Neuronal stem cell (in vitro differentiated cells): ENCODE measurements around the gene GLIS2.

ENCODE experiments used
- DNase-seq: peaks from one replicate; pipeline ENCODE4 v3.0.0-alpha.2; 2013; ENCODE audit warnings: low spot score
- H2AFZ ChIP-seq: one replicate; pipeline ENCODE4 v1.6.1; 2013; ENCODE audit warnings: mild to moderate bottlenecking, low read length, inconsistent platforms
- H2AK5ac ChIP-seq: 2 replicates; pipeline ENCODE4 v1.6.1; 2013; ENCODE audit warnings: low read depth, mild to moderate bottlenecking, inconsistent platforms, low read length, moderate library complexity, mixed read lengths
- H2BK120ac ChIP-seq: 2 replicates; pipeline ENCODE4 v1.6.1; 2013; ENCODE audit warnings: low read depth, mild to moderate bottlenecking, inconsistent platforms, low read length, moderate library complexity, mixed read lengths
- H2BK12ac ChIP-seq: one replicate; pipeline ENCODE4 v1.6.1; 2013; ENCODE audit warnings: low read length, inconsistent platforms
- H2BK15ac ChIP-seq: 2 replicates; pipeline ENCODE4 v1.6.1; 2013; ENCODE audit warnings: mild to moderate bottlenecking, low read length, inconsistent platforms, mixed read lengths
- H2BK5ac ChIP-seq: one replicate; pipeline ENCODE4 v1.6.1; 2013; ENCODE audit warnings: inconsistent platforms, mild to moderate bottlenecking, low read length, moderate library complexity
- H3K14ac ChIP-seq: one replicate; pipeline ENCODE4 v1.6.1; 2013; ENCODE audit warnings: low read length, inconsistent platforms
- H3K18ac ChIP-seq: 2 replicates; pipeline ENCODE4 v1.6.1; 2013; ENCODE audit warnings: low read length, inconsistent platforms
- H3K23ac ChIP-seq: 2 replicates; pipeline ENCODE4 v1.6.1; 2013; ENCODE audit warnings: low read depth, mild to moderate bottlenecking, mixed read lengths, low read length, inconsistent platforms; ENCODE audit not compliant: poor library complexity
- H3K27ac ChIP-seq: replicated peaks from 3 replicates; pipeline ENCODE4 v1.5.1; 2013; ENCODE audit warnings: low read length, inconsistent platforms
- H3K27me3 ChIP-seq, 3 experiments: 2 replicates each; pipeline ENCODE4 v1.6.1; 2013; ENCODE audit warnings: low read length in 3 of 3, mild to moderate bottlenecking in 2 of 3, inconsistent platforms in 1 of 3, low read depth in 1 of 3, mixed read lengths in 1 of 3, moderate library complexity in 1 of 3; ENCODE audit not compliant: control insufficient read depth in 3 of 3, insufficient read depth in 3 of 3
- H3K36me3 ChIP-seq, 2 donors: replicated peaks in 1 of 2; 2 replicates each; pipeline ENCODE4 v1.6.1; 2013; ENCODE audit warnings: low read length in 2 of 2; ENCODE audit not compliant: control insufficient read depth in 2 of 2, insufficient read depth in 2 of 2
- H3K4ac ChIP-seq: 2 replicates; pipeline ENCODE4 v1.6.1; 2013; ENCODE audit warnings: inconsistent platforms, mild to moderate bottlenecking, low read length, moderate library complexity
- H3K4me1 ChIP-seq, 2 donors: 1 replicate in 1 of 2; 2 replicates in 1 of 2; pipeline ENCODE4 v1.6.1; 2013; ENCODE audit warnings: low read length in 2 of 2, low read depth in 1 of 2; ENCODE audit not compliant: control insufficient read depth in 2 of 2, insufficient read depth in 1 of 2
- H3K4me2 ChIP-seq: one replicate; pipeline ENCODE4 v1.6.1; 2013; ENCODE audit warnings: mild to moderate bottlenecking, low read length, inconsistent platforms; ENCODE audit not compliant: insufficient read depth, poor library complexity, severe bottlenecking
- H3K4me3 ChIP-seq, 2 donors: 2 replicates each; pipeline ENCODE4 v1.5.1; 2013; ENCODE audit warnings: low read length in 2 of 2, mild to moderate bottlenecking in 2 of 2, inconsistent platforms in 1 of 2, moderate library complexity in 1 of 2
- H3K79me1 ChIP-seq: one replicate; pipeline ENCODE4 v1.6.1; 2013; ENCODE audit warnings: low read depth, mild to moderate bottlenecking, inconsistent platforms, low read length, moderate library complexity
- H3K9ac ChIP-seq: one replicate; pipeline ENCODE4 v1.6.1; 2013; ENCODE audit warnings: mild to moderate bottlenecking, low read depth, low read length, inconsistent platforms; ENCODE audit not compliant: poor library complexity
- H3K9me3 ChIP-seq, 2 donors: replicated peaks in 1 of 2; 2 replicates each; pipeline versions ENCODE3 to v1.6.1; 2013; ENCODE audit warnings: low read length in 2 of 2, mild to moderate bottlenecking in 2 of 2, inconsistent platforms in 1 of 2, low read depth in 1 of 2, mixed read lengths in 1 of 2, moderate library complexity in 1 of 2; ENCODE audit not compliant: control insufficient read depth in 2 of 2, insufficient read depth in 1 of 2
- H4K8ac ChIP-seq: one replicate; pipeline ENCODE4 v1.6.1; 2013; ENCODE audit warnings: low read depth, mild to moderate bottlenecking, inconsistent platforms, low read length, moderate library complexity
- H4K91ac ChIP-seq: one replicate; pipeline ENCODE4 v1.6.1; 2013; ENCODE audit warnings: low read length, low read depth, mild to moderate bottlenecking, inconsistent platforms; ENCODE audit not compliant: poor library complexity
- WGBS, 2 donors: extraction: QIAGEN DNeasy Blood & Tissue Kit; methylation state at CpG; one replicate each; pipeline ENCODE4 v1.1.7; 2013; ENCODE audit warnings: missing lambda C conversion rate in 2 of 2, mixed read lengths in 1 of 2; ENCODE audit not compliant: insufficient read length in 2 of 2, insufficient replicate concordance in 1 of 2; ENCODE audit errors: extremely low coverage in 2 of 2; 5-methylcytosine and 5-hydroxymethylcytosine counted together

The GLIS2 gene

GRCh38 chr16:4371357-4372000 is 55.6 kb downstream of the GLIS2 start, which contains the start of gene VASN:
Gene VASN (plus strand): TSS chr16:4371848. CDS start chr16:4380878, 9,030 bp downstream.
- peak within 1 kb of the TSS; percentile 41 for H2BK12ac ChIP-seq
- peak within 1 kb of the TSS; percentile 72 for H4K91ac ChIP-seq
- peaks cover 9% of the 10 kb centered on the region for H3K79me1 ChIP-seq
- H2BK15ac ChIP-seq: peak within 1 kb of the TSS; percentile 38
- H3K36me3 ChIP-seq: no peaks in the 10 kb centered on the region
- H3K4me1 ChIP-seq: peaks cover 36 to 46% of the 10 kb centered on the region in 2 donors
- H3K4me3 ChIP-seq: peak within 1 kb of the TSS; percentile 54 to 87
- no CpG with 5 or more reads among the region's 50 CpGs for WGBS, 2 donors
- H3K9ac ChIP-seq: peak within 1 kb of the TSS; percentile 91
- H3K27ac ChIP-seq: no peak within 1 kb of the TSS
- H3K14ac ChIP-seq: peak within 1 kb of the TSS; percentile 89
- H3K18ac ChIP-seq: peak within 1 kb of the TSS; percentile 90
- peak within 1 kb of the TSS; percentile 96 for H3K23ac ChIP-seq
- H3K9me3 ChIP-seq: no peaks in the 10 kb centered on the region
- H2BK5ac ChIP-seq: peak within 1 kb of the TSS; percentile 29
- H3K4ac ChIP-seq: peak within 1 kb of the TSS; percentile 53
- peak within 1 kb of the TSS; percentile 99 for H2AK5ac ChIP-seq
- DNase-seq: peak; percentile 73
- peak within 1 kb of the TSS; percentile 82 for H4K8ac ChIP-seq
- H2BK120ac ChIP-seq: peak within 1 kb of the TSS; percentile 96
- peak within 1 kb of the TSS; percentile 91 for H3K4me2 ChIP-seq
- H2AFZ ChIP-seq: peak within 1 kb of the TSS; percentile 75
- no peaks in the 10 kb centered on the region for H3K27me3 ChIP-seq

DNA sequence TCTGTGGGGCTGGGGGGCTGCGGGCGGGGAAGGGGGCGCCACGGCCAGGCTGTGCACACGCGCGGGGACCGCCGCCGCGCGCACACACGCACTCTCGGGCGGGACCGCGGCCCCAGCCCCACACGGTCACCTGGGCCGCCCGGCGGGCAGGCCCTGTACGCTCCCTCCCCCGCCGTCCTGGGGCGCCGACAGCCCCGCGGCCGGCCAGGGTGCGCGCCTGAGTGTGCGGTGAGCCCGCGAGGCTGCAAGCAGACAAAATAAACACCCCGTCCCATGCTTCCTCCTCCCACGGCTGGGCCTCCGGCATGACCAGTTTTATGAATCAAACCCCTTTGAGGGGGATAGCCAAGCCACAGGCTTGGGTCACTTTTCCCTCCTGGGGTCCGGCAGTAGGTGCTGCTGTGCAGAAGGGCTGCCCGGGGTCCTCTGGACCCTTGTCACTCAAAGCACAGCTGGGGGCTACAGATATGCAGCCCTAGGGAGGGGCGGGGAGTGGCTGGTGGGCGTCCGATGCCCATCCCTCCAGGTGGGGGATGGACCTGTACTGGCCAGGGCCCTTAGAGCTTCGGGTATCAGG is 56.2 kb downstream of the GLIS2 start:
- Histone ChIP-seq H4K8ac (no peak overlapping the region), H2BK15ac (no peak overlapping the region), H3K14ac (peak overlapping the region; percentile 89), H2AFZ (peak overlapping the region; percentile 75), H3K36me3 (no peaks in the 10 kb centered on the region), H3K4me2 (peak overlapping the region; percentile 91), H3K4me1 (peaks cover 38 to 41% of the 10 kb centered on the region in 2 donors), H2BK120ac (peak overlapping the region; percentile 96), H3K9me3 (no peaks in the 10 kb centered on the region), H3K18ac (peak overlapping the region; percentile 90), H4K91ac (peak overlapping the region; percentile 72), H3K79me1 (peaks cover 9% of the 10 kb centered on the region), H3K27me3 (no peaks in the 10 kb centered on the region), H3K4me3 (peak overlapping the region; percentile 54 to 87), H2BK12ac (peak overlapping the region; percentile 41), H3K27ac (no peak overlapping the region), H3K9ac (peak overlapping the region; percentile 91), H2BK5ac (no peak overlapping the region), H3K23ac (peak overlapping the region; percentile 96), H3K4ac (no peak overlapping the region), H2AK5ac (peak overlapping the region; percentile 99)
- no CpG with 5 or more reads among the region's 43 CpGs for WGBS, 2 donors
- DNase-seq: no peak

- Histone ChIP-seq H2BK12ac (peak overlapping the region; percentile 41), H2AK5ac (peak overlapping the region; percentile 99), H3K4me3 (peak overlapping the region; percentile 54 to 87), H3K4me2 (peak overlapping the region; percentile 91), H3K27ac (no peak overlapping the region), H3K27me3 (no peaks in the 10 kb centered on the region), H4K91ac (no peak overlapping the region), H3K9me3 (no peaks in the 10 kb centered on the region), H2BK5ac (no peak overlapping the region), H3K4me1 (peaks cover 42 to 45% of the 10 kb centered on the region in 2 donors), H3K4ac (no peak overlapping the region), H3K79me1 (peaks cover 9% of the 10 kb centered on the region), H2BK15ac (peak overlapping the region; percentile 60), H3K14ac (peak overlapping the region; percentile 89), H3K18ac (peak overlapping the region; percentile 90), H3K23ac (peak overlapping the region; percentile 80), H2BK120ac (peak overlapping the region; percentile 96), H2AFZ (peak overlapping the region; percentile 75), H3K36me3 (no peaks in the 10 kb centered on the region), H3K9ac (peak overlapping the region; percentile 86), H4K8ac (no peak overlapping the region)
- DNase-seq: no peak
- no CpG with 5 or more reads among the region's 10 CpGs for WGBS, 2 donors
Measured at GRCh38 chr16:4372578-4373355, 56.9 kb downstream of the GLIS2 start.
